Vagina (tissue), 2 donors: Measurements from ENCODE around the gene PDLIM3. TPM values are rescaled to one million over a fixed set of nuclear protein-coding genes. Genes with fewer than 3 reads are reported as not detected.

Experiments used
- DNase-seq, 2 donors: peaks; one replicate each; pipeline ENCODE4 v3.0.0-alpha.2; 2017; ENCODE audit errors: extremely low spot score in 2 of 2
- H3K27ac ChIP-seq: fragments of 200-600 bp; sonication (generic); one replicate; pipeline ENCODE4 v1.5.1; 2019
- H3K27me3 ChIP-seq: fragments of 200-600 bp; sonication (generic); one replicate; pipeline ENCODE4 v1.5.1; 2019
- H3K36me3 ChIP-seq, 2 donors: fragments of 200-600 bp; sonication (generic); one replicate each; pipeline ENCODE4 v1.5.1; 2017 to 2019
- H3K4me1 ChIP-seq: fragments of 200-600 bp; sonication (generic); one replicate; pipeline ENCODE4 v1.5.1; 2019
- H3K4me3 ChIP-seq, 2 donors: fragments of 200-600 bp; sonication (generic); 1 replicate in 1 of 2; 2 replicates in 1 of 2; pipeline ENCODE4 v1.5.1; 2016 to 2019
- H3K9me3 ChIP-seq: fragments of 200-600 bp; sonication (generic); one replicate; pipeline ENCODE4 v1.5.1; 2019
- CTCF ChIP-seq, 3 experiments: fragments of 450-650 bp in 2 of 3; fragments of 200-600 bp in 1 of 3; sonication (generic) in 1 of 3; IDR thresholded peaks; one replicate each; pipeline ENCODE4 v1.5.1; 2017 to 2019; ENCODE audit warnings: antibody characterized with exemption in 3 of 3, mild to moderate bottlenecking in 2 of 3, moderate library complexity in 2 of 3
- POLR2A ChIP-seq, 2 donors: fragments of 450-650 bp; IDR thresholded peaks; one replicate each; pipeline ENCODE4 v1.6.1; 2017; ENCODE audit warnings: antibody characterized with exemption in 2 of 2, mild to moderate bottlenecking in 2 of 2, moderate library complexity in 2 of 2
- POLR2AphosphoS5 ChIP-seq, 2 donors: sonication (generic); formaldehyde crosslinking; IDR thresholded peaks; one replicate each; pipeline ENCODE4 v1.9.0; 2017; ENCODE audit warnings: antibody characterized with exemption in 2 of 2, mild to moderate bottlenecking in 2 of 2, low read depth in 1 of 2; ENCODE audit not compliant: insufficient read depth in 1 of 2
- intact Hi-C: fragments of 100-400 bp; cut with DNase I; formaldehyde crosslinking; loops from one replicate; pipeline ENCODE4 v1.15.1; 2023
- total RNA-seq: library from RNA; depleted of rRNA; stranded (reverse); fragments of >200 nt; gene quantifications from one replicate; pipeline ENCODE4 v1.2.3, GENCODE V29; 2016

The PDLIM3 gene
- total RNA-seq, 1 donor from 2014 or later = 148 TPM

- H3K27me3 ChIP-seq = no peaks in the 10 kb centered on the region
- no peak for TF ChIP-seq POLR2AphosphoS5 (IDR thresholded peaks at IDR 0.05; ENCODE audit: insufficient read depth in 1 of 2, low read depth in 1 of 2)
- TF ChIP-seq POLR2A (IDR thresholded peaks at IDR 0.05) = no peak
- TF ChIP-seq CTCF (IDR thresholded peaks at IDR 0.05) = no peak
- H3K27ac ChIP-seq = no peak overlapping the region
- no peak overlapping the region for H3K4me3 ChIP-seq
- H3K4me1 ChIP-seq = peaks cover 10% of the 10 kb centered on the region
- H3K36me3 ChIP-seq = no peaks in the 10 kb centered on the region
- DNase-seq = no peak
- intact Hi-C loops = no loop called here
- no peaks in the 10 kb centered on the region for H3K9me3 ChIP-seq
Observed at GRCh38 chr4:185467101-185467500, 68.2 kb downstream of the PDLIM3 start.

GRCh38 chr4:185465707-185466106, 69.6 kb downstream of the PDLIM3 start:
- Histone ChIP-seq H3K9me3 (no peaks in the 10 kb centered on the region), H3K36me3 (no peaks in the 10 kb centered on the region), H3K4me3 (no peak overlapping the region), H3K27me3 (no peaks in the 10 kb centered on the region), H3K27ac (no peak overlapping the region), H3K4me1 (peaks cover 9% of the 10 kb centered on the region)
- intact Hi-C loops = no loop called here
- DNase-seq = no peak
- TF ChIP-seq CTCF (IDR thresholded peaks at IDR 0.05) (no peak), POLR2A (IDR thresholded peaks at IDR 0.05) (no peak), POLR2AphosphoS5 (IDR thresholded peaks at IDR 0.05; ENCODE audit: insufficient read depth in 1 of 2, low read depth in 1 of 2) (no peak)

GRCh38 chr4:185464887-185465286, 70.4 kb downstream of the PDLIM3 start:
- Histone ChIP-seq H3K9me3 (no peaks in the 10 kb centered on the region), H3K27ac (no peak overlapping the region), H3K4me3 (no peak overlapping the region), H3K4me1 (peaks cover 1% of the 10 kb centered on the region), H3K27me3 (no peaks in the 10 kb centered on the region), H3K36me3 (no peaks in the 10 kb centered on the region)
- DNase-seq = no peak
- TF ChIP-seq POLR2AphosphoS5 (IDR thresholded peaks at IDR 0.05; ENCODE audit: insufficient read depth in 1 of 2, low read depth in 1 of 2) (no peak), POLR2A (IDR thresholded peaks at IDR 0.05) (no peak), CTCF (IDR thresholded peaks at IDR 0.05) (no peak)
- intact Hi-C loops = loop anchor here (5.0 kb wide), 1 partner anchor 442 kb away; no protein-coding TSS in a partner anchor

DNA sequence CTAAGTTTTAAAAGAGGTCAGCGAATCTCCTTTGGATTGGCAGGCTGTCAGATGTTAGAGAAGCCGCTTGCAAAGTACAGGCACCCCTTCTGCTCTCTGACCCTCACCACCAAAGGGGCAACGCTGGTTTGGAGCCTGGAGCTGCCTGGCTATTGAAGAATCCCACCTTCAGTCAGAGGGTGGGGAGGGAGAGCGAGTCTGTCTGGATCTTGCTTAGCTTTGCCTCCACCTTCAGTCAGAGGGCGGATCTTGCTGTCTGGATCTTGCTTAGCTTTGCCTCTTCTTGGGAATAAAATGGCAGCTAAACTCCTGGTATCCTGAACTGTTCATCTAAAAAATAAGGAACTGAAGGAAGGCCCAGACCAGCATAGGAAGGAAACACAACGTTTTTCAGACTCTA, 71.1 kb downstream of the PDLIM3 start:
- no peak overlapping the region for H3K27ac ChIP-seq
- TF ChIP-seq POLR2AphosphoS5 (IDR thresholded peaks at IDR 0.05; ENCODE audit: insufficient read depth in 1 of 2, low read depth in 1 of 2) (no peak), CTCF (IDR thresholded peaks at IDR 0.05) (no peak), POLR2A (IDR thresholded peaks at IDR 0.05) (no peak)
- no peaks in the 10 kb centered on the region for H3K4me1 ChIP-seq
- no peaks in the 10 kb centered on the region for H3K9me3 ChIP-seq
- DNase-seq = no peak
- H3K27me3 ChIP-seq = no peaks in the 10 kb centered on the region
- intact Hi-C loops = loop anchor here (5.0 kb wide), 1 partner anchor 443 kb away; no protein-coding TSS in a partner anchor
- H3K36me3 ChIP-seq = no peaks in the 10 kb centered on the region
- no peak overlapping the region for H3K4me3 ChIP-seq

- DNase-seq = no peak
- no peaks in the 10 kb centered on the region for H3K36me3 ChIP-seq
- H3K27me3 ChIP-seq = no peaks in the 10 kb centered on the region
- TF ChIP-seq POLR2A (IDR thresholded peaks at IDR 0.05) = no peak
- no peak for TF ChIP-seq POLR2AphosphoS5 (IDR thresholded peaks at IDR 0.05; ENCODE audit: insufficient read depth in 1 of 2, low read depth in 1 of 2)
- TF ChIP-seq CTCF (IDR thresholded peaks at IDR 0.05) = no peak
- no peaks in the 10 kb centered on the region for H3K4me1 ChIP-seq
- H3K9me3 ChIP-seq = no peaks in the 10 kb centered on the region
- H3K4me3 ChIP-seq = no peak overlapping the region
- intact Hi-C loops = loop anchor here (5.0 kb wide), 1 partner anchor 444 kb away; no protein-coding TSS in a partner anchor
- H3K27ac ChIP-seq = no peak overlapping the region
Observed at GRCh38 chr4:185463541-185463940, 71.8 kb downstream of the PDLIM3 start.
